Prostate gland (tissue), 2 donors: ENCODE results near the gene CDC45.

Experiments used
- CTCF ChIP-seq, 4 experiments: fragments of 200-600 bp in 2 of 4; fragments of 450-650 bp in 2 of 4; sonication (generic) in 2 of 4; IDR thresholded peaks; 1 replicate in 3 of 4; 2 replicates in 1 of 4; pipeline ENCODE4 v1.5.1; 2016 to 2019; ENCODE audit warnings: antibody characterized with exemption in 4 of 4, mild to moderate bottlenecking in 2 of 4, moderate library complexity in 2 of 4
- POLR2A ChIP-seq: fragments of 450-650 bp; IDR thresholded peaks from one replicate; pipeline ENCODE4 v1.6.1; 2016; ENCODE audit warnings: antibody characterized with exemption, mild to moderate bottlenecking
- POLR2AphosphoS5 ChIP-seq: sonication (generic); formaldehyde crosslinking; IDR thresholded peaks from one replicate; pipeline ENCODE4 v1.6.1; 2017; ENCODE audit warnings: antibody characterized with exemption

- no peak for TF ChIP-seq CTCF (IDR thresholded peaks at IDR 0.05)
- no peak for TF ChIP-seq POLR2A
- no peak for TF ChIP-seq POLR2AphosphoS5
These were observed 38.3 kb downstream of the CDC45 start for GRCh38 chr22:19517919-19518611.
